CD4-positive, alpha-beta T cell treated with Interferon gamma for 1 hour (primary cell): Measurements from ENCODE around the gene SUB1.
"Not testable (repeated sequence)": the region's sequence is repeated elsewhere in the genome, so short reads cannot be mapped to it uniquely, and the experiment has no call there.

Experiments
- DNase-seq: peaks from one replicate; pipeline ENCODE4 v3.0.0-alpha.2; 2020

The SUB1 gene

GRCh38 chr5:32601623-32602295 lies 16.4 kb downstream of the SUB1 start:
- DNase-seq = no peak

GRCh38 chr5:32602906-32603305 lies 17.5 kb downstream of the SUB1 start:
- DNase-seq = no peak

GRCh38 chr5:32604800-32605765 lies 19.7 kb downstream of the SUB1 start:
- DNase-seq = no peak

DNA sequence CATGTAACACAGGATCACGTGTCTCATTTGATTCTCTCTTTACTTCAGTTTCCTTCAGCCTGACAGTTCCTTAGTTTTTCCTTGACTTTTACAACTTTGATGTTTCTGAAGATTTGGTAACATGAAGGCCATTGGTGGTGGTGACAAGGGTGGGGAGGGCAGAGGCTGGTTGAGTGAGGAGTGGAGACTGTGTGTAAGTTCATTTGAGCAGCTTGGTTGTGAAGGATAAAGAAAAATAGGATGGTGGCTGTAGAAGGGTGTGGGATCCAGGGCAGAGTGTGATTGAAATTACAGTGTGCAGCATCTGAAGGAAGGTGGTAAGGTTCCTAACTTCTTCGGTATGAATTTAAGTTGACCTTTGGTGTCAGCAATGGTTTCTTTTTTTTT lies 20.4 kb downstream of the SUB1 start:
- DNase-seq = no peak

- DNase-seq = no peak
These were observed 27.0 kb downstream of the SUB1 start for GRCh38 chr5:32612134-32612888.

DNA sequence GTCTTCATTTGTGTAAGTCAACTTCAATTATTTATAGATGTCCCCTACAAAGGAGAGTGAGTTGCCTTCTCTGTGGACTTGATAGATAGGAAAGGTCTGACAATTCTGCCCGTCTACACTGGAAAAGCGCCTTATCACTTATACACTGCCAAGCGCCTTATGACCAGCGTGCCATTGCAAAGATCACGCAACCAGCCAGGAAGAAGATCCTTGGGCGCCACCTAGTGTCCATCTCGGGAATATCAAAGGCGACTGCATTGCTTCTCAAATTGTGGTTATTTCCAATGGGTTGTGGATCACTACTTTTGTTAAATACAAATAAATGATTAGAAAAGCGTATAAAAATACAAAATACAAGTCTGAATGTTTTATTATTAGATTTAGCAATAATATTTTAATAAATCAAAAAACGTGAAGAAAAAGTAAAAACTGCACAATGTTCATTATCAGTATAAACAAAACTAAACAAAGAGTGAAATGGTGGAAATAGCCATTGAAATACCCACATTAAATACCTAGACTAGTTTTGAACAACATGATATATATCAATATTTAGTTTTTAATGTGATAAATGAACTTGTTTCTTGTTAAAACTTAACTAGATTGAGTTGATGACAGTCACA lies 27.8 kb downstream of the SUB1 start:
- peak; percentile 72 for DNase-seq

GRCh38 chr5:32615236-32615635 lies 29.9 kb downstream of the SUB1 start:
- DNase-seq = no peak

DNA sequence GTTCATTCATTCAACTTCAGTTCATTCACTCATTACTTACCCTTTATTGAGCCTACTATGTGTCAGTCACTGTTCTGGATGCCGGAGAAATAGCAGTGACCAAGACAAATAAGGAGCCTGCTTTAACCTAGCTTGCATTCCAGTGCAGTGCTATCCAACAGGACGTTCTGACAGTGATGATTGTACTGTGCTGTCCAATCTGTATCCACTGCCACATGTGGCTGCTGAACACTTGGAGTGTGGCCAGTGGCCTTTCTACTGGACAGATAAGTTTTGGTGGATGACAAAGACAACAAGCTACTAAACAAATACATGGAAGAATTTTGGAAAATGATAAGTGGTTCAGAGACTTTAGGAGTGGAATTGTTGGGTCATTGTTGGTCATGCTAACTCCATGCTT lies 33.6 kb downstream of the SUB1 start:
- DNase-seq = no peak

GRCh38 chr5:32621256-32621655 lies 35.9 kb downstream of the SUB1 start:
- no peak for DNase-seq

- no peak for DNase-seq
These were observed 39.7 kb downstream of the SUB1 start for GRCh38 chr5:32625106-32625505.

DNA sequence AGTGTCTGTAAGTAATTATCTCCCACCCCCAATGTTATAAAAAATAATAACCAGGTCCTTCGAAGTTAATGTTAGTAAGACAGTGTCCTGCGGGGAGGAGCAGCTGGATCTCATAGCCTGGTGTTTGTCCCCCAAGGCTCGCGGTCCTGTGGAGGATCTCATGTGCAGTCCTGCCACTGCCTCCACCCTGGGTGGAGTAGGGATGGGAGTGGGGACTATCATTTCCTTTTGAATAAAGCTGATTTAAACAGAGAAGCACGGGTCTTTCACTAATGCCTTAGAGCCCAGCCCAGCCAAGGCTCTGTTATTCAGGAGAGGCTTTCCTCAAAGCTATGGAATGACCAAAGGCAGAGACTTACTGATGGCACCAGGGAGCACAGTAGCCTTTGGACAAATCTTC lies 40.2 kb downstream of the SUB1 start:
- DNase-seq = no peak

DNA sequence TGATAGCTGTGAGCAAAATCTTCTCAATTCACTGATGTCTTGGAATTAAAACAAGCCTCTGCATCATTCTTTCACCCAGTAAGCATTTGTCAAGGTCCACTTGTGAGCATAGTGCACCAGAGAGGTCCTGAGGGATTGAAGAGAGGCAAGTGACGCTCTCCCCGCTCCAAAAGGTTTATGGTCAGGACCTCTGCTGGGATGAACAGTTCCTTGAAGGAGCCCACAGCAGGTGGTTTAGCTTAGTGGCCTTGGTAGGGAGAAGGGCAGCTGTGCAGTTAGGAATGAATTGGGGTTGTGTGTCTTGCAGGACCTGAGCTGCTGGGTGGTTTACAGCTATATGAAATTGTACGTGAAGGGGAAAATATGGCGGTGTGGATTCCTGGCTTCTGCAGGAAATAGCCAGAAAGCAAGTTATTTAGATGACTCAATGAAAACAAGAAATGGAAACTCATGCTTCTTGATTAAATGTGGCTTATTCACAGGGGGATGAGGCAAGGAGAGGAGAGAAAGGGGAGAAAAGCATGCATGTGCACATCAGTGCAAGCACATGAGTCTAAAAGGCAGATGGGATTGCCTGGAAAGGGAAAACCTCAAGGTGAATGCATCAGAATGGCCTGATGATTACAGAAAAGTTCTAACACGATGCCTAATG lies 42.0 kb downstream of the SUB1 start:
- no peak for DNase-seq

DNA sequence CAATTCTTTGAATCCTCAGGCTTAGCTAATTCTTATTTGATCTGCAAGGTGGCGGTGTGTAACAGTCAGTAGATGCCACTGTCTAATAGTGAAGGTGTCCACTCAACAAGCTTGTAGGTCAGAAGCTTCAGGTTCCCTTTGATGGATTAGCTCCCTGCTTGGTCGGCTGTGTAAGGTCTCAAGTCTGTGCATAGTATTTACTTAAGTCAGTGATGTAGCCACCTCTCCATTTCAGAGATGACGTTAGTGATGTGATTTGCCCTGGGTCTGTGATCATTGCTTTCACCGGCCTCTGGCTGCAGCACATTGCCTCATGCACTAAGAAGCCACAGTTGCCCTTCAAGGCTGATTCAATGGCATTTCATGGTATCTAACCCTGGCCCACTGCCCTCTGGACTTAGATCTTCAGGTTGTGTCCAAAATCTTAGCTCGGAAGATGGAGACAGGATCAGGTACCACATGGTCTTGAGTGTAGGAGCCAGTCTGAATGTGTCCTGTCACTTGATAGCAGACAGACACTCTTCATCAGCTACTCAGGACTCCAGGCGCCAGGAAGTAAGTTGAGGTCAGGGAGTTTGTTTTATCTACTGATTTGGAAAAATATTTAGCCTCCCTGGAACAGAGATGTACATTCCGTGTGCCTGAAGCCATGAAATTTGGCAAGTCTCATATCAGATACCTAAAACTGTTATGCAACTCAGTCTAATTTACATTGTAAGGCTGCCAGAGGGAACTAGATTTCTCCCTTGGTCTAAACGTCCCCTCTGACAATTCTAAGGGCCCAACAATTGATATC lies 42.9 kb downstream of the SUB1 start:
- DNase-seq = no peak

DNA sequence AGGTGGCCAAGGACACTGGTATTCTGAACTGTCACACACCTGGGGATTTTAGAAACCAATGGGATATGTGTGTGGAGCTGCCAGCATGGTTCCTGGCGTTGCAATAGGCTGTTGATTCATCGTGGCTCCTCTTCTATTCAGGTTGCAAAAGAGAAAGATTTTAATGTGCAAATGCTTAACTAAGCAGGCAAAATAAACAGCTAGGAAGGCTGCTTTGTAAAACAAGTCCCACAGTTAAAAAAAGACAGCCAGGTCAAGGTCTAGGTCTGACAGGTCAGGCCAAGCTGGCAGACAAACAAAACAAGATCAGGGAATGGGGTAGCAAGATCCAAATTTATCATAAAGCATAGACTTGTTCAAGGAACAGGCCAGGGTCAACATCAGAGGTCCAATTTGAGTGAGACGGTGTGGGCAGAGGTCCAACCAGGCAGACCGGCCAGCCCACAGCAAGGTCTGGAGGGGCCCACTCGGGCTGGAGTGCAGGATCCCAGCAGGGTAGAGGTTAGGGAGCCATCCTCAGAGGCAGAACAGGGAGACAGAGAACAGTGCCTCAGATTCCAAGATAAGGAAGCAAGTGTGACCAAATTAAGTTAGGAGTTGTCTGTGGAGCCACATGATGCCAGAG lies 45.6 kb downstream of the SUB1 start:
- no peak for DNase-seq

GRCh38 chr5:32633017-32633416 lies 47.7 kb downstream of the SUB1 start:
- not testable (repeated sequence) for DNase-seq

- no peak for DNase-seq
These were observed 53.0 kb downstream of the SUB1 start for GRCh38 chr5:32638309-32638708.

- no peak for DNase-seq
These were observed 54.6 kb downstream of the SUB1 start for GRCh38 chr5:32639943-32640342.

GRCh38 chr5:32642276-32643002 lies 57.1 kb downstream of the SUB1 start:
- DNase-seq = no peak

DNA sequence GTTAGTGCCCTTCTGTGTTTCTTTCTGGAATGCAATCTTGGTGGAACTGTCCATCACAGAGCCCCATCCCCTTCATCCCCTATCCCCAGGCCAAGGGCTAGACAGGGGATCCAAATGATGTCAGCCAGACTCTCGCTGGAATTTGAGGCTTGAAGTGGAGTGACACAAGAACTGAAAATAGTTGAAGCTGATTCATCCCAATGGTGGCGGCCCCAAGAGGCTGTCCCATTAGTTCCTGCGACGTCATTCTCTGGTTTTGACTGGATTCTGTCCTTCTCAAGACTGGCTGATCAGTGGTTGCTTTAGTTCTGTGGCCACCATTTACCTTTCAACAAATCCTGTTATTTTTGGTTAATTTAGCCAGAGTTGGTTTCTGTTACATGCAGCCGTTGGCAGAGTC lies 59.9 kb downstream of the SUB1 start:
- DNase-seq = no peak
